ENCODE measurements around the gene GDPD1. TPM values are rescaled to one million over a fixed set of nuclear protein-coding genes. Genes with fewer than 3 reads are reported as not detected.
"Not testable (repeated sequence)": the region's sequence is repeated elsewhere in the genome, so short reads cannot be mapped to it uniquely, and the experiment has no call there.

GDPD1 gene
- polyA plus RNA-seq, result 1 to 10 TPM in 1 of 3 donors, under 1 TPM in 1, not detected in 1; 0.46 to 1.0 TPM

GRCh38 chr17:59220328-59221158 lies at the start of gene GDPD1:
TSS of gene GDPD1 (plus strand) at chr17:59220511. CDS start at chr17:59220610, 99 bp downstream.
- 0 to 1% (median 0%) methylated on average over 60 of the region's 60 CpGs for WGBS, 3 donors
- H3K27ac ChIP-seq (ENCODE audit: low read depth, low read length), result no peak within 1 kb of the TSS

GRCh38 chr17:59172436-59173004 lies 47.8 kb upstream of the GDPD1 start:
- 97 to 98% (median 98%) methylated on average over 28 to 33 of the region's 33 CpGs for WGBS, 3 donors

GRCh38 chr17:59174671-59175070 lies 45.6 kb upstream of the GDPD1 start:
- no peak overlapping the region for H3K27ac ChIP-seq (ENCODE audit: low read depth, low read length)
- 97 to 98% (median 97%) methylated on average over 11 of the region's 11 CpGs for WGBS, 3 donors

More at GRCh38 chr17:59172436-59173004, 47.8 kb upstream of the GDPD1 start:
- H3K27ac ChIP-seq (ENCODE audit: low read depth, low read length), result no peak overlapping the region

GRCh38 chr17:59175076-59175475 lies 45.2 kb upstream of the GDPD1 start:
- WGBS, 3 donors, result 85 to 99% (median 94%) methylated on average over 7 of the region's 7 CpGs
- no peak overlapping the region for H3K27ac ChIP-seq (ENCODE audit: low read depth, low read length)

- WGBS, 3 donors, result 77 to 84% (median 84%) methylated on average over 7 of the region's 7 CpGs
- no peak overlapping the region for H3K27ac ChIP-seq (ENCODE audit: low read depth, low read length)
These were observed 41.9 kb upstream of the GDPD1 start for GRCh38 chr17:59178266-59178985.

- not testable (repeated sequence) for H3K27ac ChIP-seq (ENCODE audit: low read depth, low read length)
- 93 to 94% (median 94%) methylated on average over 11 of the region's 11 CpGs for WGBS, 3 donors
These were observed 40.7 kb upstream of the GDPD1 start for GRCh38 chr17:59179601-59180000.

- no peak overlapping the region for H3K27ac ChIP-seq (ENCODE audit: low read depth, low read length)
- 96 to 98% (median 96%) methylated on average over 9 of the region's 9 CpGs for WGBS, 3 donors
These were observed 39.7 kb upstream of the GDPD1 start for GRCh38 chr17:59180626-59181025.

- 96 to 98% (median 97%) methylated on average over 9 of the region's 9 CpGs for WGBS, 3 donors
These were observed 38.8 kb upstream of the GDPD1 start for GRCh38 chr17:59181481-59181880.

GRCh38 chr17:59185997-59186396 lies 34.3 kb upstream of the GDPD1 start:
- H3K27ac ChIP-seq (ENCODE audit: low read depth, low read length), result no peak overlapping the region

More at GRCh38 chr17:59181481-59181880, 38.8 kb upstream of the GDPD1 start:
- no peak overlapping the region for H3K27ac ChIP-seq (ENCODE audit: low read depth, low read length)

- WGBS, 3 donors, result 98 to 99% (median 98%) methylated on average over 3 of the region's 3 CpGs
- no peak overlapping the region for H3K27ac ChIP-seq (ENCODE audit: low read depth, low read length)
These were observed 33.5 kb upstream of the GDPD1 start for GRCh38 chr17:59186850-59187249.

- WGBS, 3 donors, result 88 to 98% (median 95%) methylated on average over 2 of the region's 2 CpGs
- no peak overlapping the region for H3K27ac ChIP-seq (ENCODE audit: low read depth, low read length)
These were observed 29.5 kb upstream of the GDPD1 start for GRCh38 chr17:59190806-59191205.

GRCh38 chr17:59193336-59193862 lies 26.9 kb upstream of the GDPD1 start:
- H3K27ac ChIP-seq (ENCODE audit: low read depth, low read length), result no peak overlapping the region
- 91 to 97% (median 96%) methylated on average over 3 of the region's 3 CpGs for WGBS, 3 donors

GRCh38 chr17:59199398-59199797 lies 20.9 kb upstream of the GDPD1 start:
- no peak overlapping the region for H3K27ac ChIP-seq (ENCODE audit: low read depth, low read length)
- 94 to 96% (median 95%) methylated on average over 4 of the region's 4 CpGs for WGBS, 3 donors

GRCh38 chr17:59202320-59202719 lies 18.0 kb upstream of the GDPD1 start:
- H3K27ac ChIP-seq (ENCODE audit: low read depth, low read length), result no peak overlapping the region
- 89 to 97% (median 91%) methylated on average over 1 of the region's 1 CpG for WGBS, 3 donors

- no peak overlapping the region for H3K27ac ChIP-seq (ENCODE audit: low read depth, low read length)
- WGBS, 3 donors, result 92 to 95% (median 94%) methylated on average over 16 of the region's 16 CpGs
These were observed 941 bp upstream of the GDPD1 start for GRCh38 chr17:59219370-59219769.

GRCh38 chr17:59219992-59220327 lies 351 bp upstream of the GDPD1 start:
- 13 to 37% (median 29%) methylated on average over 7 of the region's 7 CpGs for WGBS, 3 donors
- no peak overlapping the region for H3K27ac ChIP-seq (ENCODE audit: low read depth, low read length)

GRCh38 chr17:59221159-59221847 lies 992 bp downstream of the GDPD1 start:
- no peak overlapping the region for H3K27ac ChIP-seq (ENCODE audit: low read depth, low read length)
- WGBS, 3 donors, result 8 to 10% (median 8%) methylated on average over 17 of the region's 17 CpGs

- H3K27ac ChIP-seq (ENCODE audit: low read depth, low read length), result no peak overlapping the region
- WGBS, 3 donors, result 94 to 96% (median 95%) methylated on average over 7 of the region's 7 CpGs
These were observed 3.5 kb downstream of the GDPD1 start for GRCh38 chr17:59223813-59224212.
